ENCODE data around the gene BCDIN3D. TPM values are rescaled to one million over a fixed set of nuclear protein-coding genes. Genes with fewer than 3 reads are reported as not detected.
A peak's percentile ranks its signal among the peaks of the same experiment; 100 is the strongest.
"Not testable (repeated sequence)": the region's sequence is repeated elsewhere in the genome, so short reads cannot be mapped to it uniquely, and the experiment has no call there.

The BCDIN3D gene
- total RNA-seq, 1 donor from 2014 or later: 3.5 TPM

- H3K4me1 Mint-ChIP-seq; H3K27ac Mint-ChIP-seq; intact Hi-C loops (cut with micrococcal nuclease); DNase-seq; H3K4me3 Mint-ChIP-seq; H3K36me3 Mint-ChIP-seq (ENCODE audit: low read depth); H3K9me3 Mint-ChIP-seq: not testable (repeated sequence)
- H3K27me3 Mint-ChIP-seq: peaks cover 30% of the 10 kb centered on the region
Measured at GRCh38 chr12:49855890-49856289, 13.0 kb upstream of the BCDIN3D start.

GRCh38 chr12:49854976-49855375, 12.1 kb upstream of the BCDIN3D start:
- Mint-ChIP-seq H3K36me3 (ENCODE audit: low read depth) (no peaks in the 10 kb centered on the region), H3K4me3 (no peak overlapping the region), H3K27ac (no peak overlapping the region), H3K9me3 (no peaks in the 10 kb centered on the region), H3K4me1 (no peaks in the 10 kb centered on the region), H3K27me3 (peaks cover 30% of the 10 kb centered on the region)
- no peak for DNase-seq
- intact Hi-C loops (cut with micrococcal nuclease): no loop called here

GRCh38 chr12:49853671-49854070, 10.8 kb upstream of the BCDIN3D start:
- Mint-ChIP-seq H3K4me3 (no peak overlapping the region), H3K36me3 (ENCODE audit: low read depth) (peaks cover 1% of the 10 kb centered on the region), H3K27me3 (peaks cover 34% of the 10 kb centered on the region), H3K9me3 (no peaks in the 10 kb centered on the region), H3K27ac (no peak overlapping the region), H3K4me1 (no peaks in the 10 kb centered on the region)
- DNase-seq: no peak
- intact Hi-C loops (cut with micrococcal nuclease): no loop called here

- Mint-ChIP-seq H3K36me3 (ENCODE audit: low read depth) (peaks cover 5% of the 10 kb centered on the region), H3K4me3 (no peak overlapping the region), H3K9me3 (peaks cover 5% of the 10 kb centered on the region), H3K27me3 (peaks cover 21% of the 10 kb centered on the region), H3K4me1 (peaks cover 20% of the 10 kb centered on the region), H3K27ac (peak overlapping the region; percentile 34)
- DNase-seq: no peak
- intact Hi-C loops (cut with micrococcal nuclease): no loop called here
Measured at GRCh38 chr12:49847161-49847560, 4.3 kb upstream of the BCDIN3D start.

GRCh38 chr12:49846032-49846431, 3.1 kb upstream of the BCDIN3D start:
- intact Hi-C loops (cut with micrococcal nuclease): no loop called here
- H3K27ac Mint-ChIP-seq: no peak overlapping the region
- H3K4me1 Mint-ChIP-seq: peaks cover 29% of the 10 kb centered on the region
- DNase-seq: no peak
- peaks cover 14% of the 10 kb centered on the region for H3K27me3 Mint-ChIP-seq
- peaks cover 5% of the 10 kb centered on the region for H3K36me3 Mint-ChIP-seq (ENCODE audit: low read depth)
- no peak overlapping the region for H3K4me3 Mint-ChIP-seq
- H3K9me3 Mint-ChIP-seq: peaks cover 5% of the 10 kb centered on the region

- Mint-ChIP-seq H3K4me1 (peaks cover 31% of the 10 kb centered on the region), H3K9me3 (peaks cover 5% of the 10 kb centered on the region), H3K27me3 (peaks cover 10% of the 10 kb centered on the region), H3K27ac (peak overlapping the region; percentile 5), H3K4me3 (peak overlapping the region; percentile 96), H3K36me3 (ENCODE audit: low read depth) (peaks cover 5% of the 10 kb centered on the region)
- no peak for DNase-seq
- intact Hi-C loops (cut with micrococcal nuclease): loop anchor here (1.0 to 5.0 kb wide), 3 partner anchors 16 to 222 kb away; partner anchors contain the start of genes NCKAP5L and PRPF40B
Measured at GRCh38 chr12:49843876-49844437, 1.1 kb upstream of the BCDIN3D start.

GRCh38 chr12:49843411-49843810, 505 bp upstream of the BCDIN3D start:
- H3K4me3 Mint-ChIP-seq: peak overlapping the region; percentile 96
- H3K9me3 Mint-ChIP-seq: peaks cover 5% of the 10 kb centered on the region
- peaks cover 4% of the 10 kb centered on the region for H3K36me3 Mint-ChIP-seq (ENCODE audit: low read depth)
- H3K27ac Mint-ChIP-seq: peak overlapping the region; percentile 94
- DNase-seq: no peak
- intact Hi-C loops (cut with micrococcal nuclease): loop anchor here (1.0 to 5.0 kb wide), 3 partner anchors 15 to 221 kb away; partner anchors contain the start of genes NCKAP5L and PRPF40B
- H3K4me1 Mint-ChIP-seq: peaks cover 31% of the 10 kb centered on the region
- H3K27me3 Mint-ChIP-seq: peaks cover 6% of the 10 kb centered on the region

- H3K4me1 Mint-ChIP-seq: peaks cover 24% of the 10 kb centered on the region
- intact Hi-C loops (cut with micrococcal nuclease): loop anchor here (1.0 kb wide), 1 partner anchor 63 kb away; no protein-coding TSS in a partner anchor
- no peaks in the 10 kb centered on the region for H3K27me3 Mint-ChIP-seq
- peaks cover 6% of the 10 kb centered on the region for H3K36me3 Mint-ChIP-seq (ENCODE audit: low read depth)
- no peaks in the 10 kb centered on the region for H3K9me3 Mint-ChIP-seq
- no peak overlapping the region for H3K27ac Mint-ChIP-seq
- peak; percentile 84 for DNase-seq
- H3K4me3 Mint-ChIP-seq: no peak overlapping the region
Measured at GRCh38 chr12:49838973-49839633, 3.8 kb downstream of the BCDIN3D start.

- Mint-ChIP-seq H3K36me3 (ENCODE audit: low read depth) (peaks cover 2% of the 10 kb centered on the region), H3K4me1 (peaks cover 11% of the 10 kb centered on the region), H3K4me3 (no peak overlapping the region), H3K27ac (no peak overlapping the region), H3K9me3 (no peaks in the 10 kb centered on the region), H3K27me3 (peaks cover 11% of the 10 kb centered on the region)
- no peak for DNase-seq
- intact Hi-C loops (cut with micrococcal nuclease): no loop called here
Measured at GRCh38 chr12:49832836-49833421, 10.0 kb downstream of the BCDIN3D start.

- H3K36me3 Mint-ChIP-seq (ENCODE audit: low read depth): peaks cover 2% of the 10 kb centered on the region
- no peak overlapping the region for H3K27ac Mint-ChIP-seq
- intact Hi-C loops (cut with micrococcal nuclease): no loop called here
Measured at GRCh38 chr12:49831717-49832116, 11.2 kb downstream of the BCDIN3D start.

GRCh38 chr12:49828133-49829091, 14.5 kb downstream of the BCDIN3D start, which contains the start of gene NCKAP5L:
NCKAP5L (minus strand) TSS chr12:49828413; CDS start chr12:49804044, 24,369 bp downstream.
- peak; percentile 97 for DNase-seq
- intact Hi-C loops (cut with micrococcal nuclease): loop anchor here (1.0 to 5.0 kb wide), 4 partner anchors 15 to 261 kb away; partner anchors contain the start of genes BCDIN3D, FMNL3 and MCRS1
- H3K9me3 Mint-ChIP-seq: no peaks in the 10 kb centered on the region
- H3K27me3 Mint-ChIP-seq: peaks cover 18% of the 10 kb centered on the region
- peak within 1 kb of the TSS; percentile 100 for H3K4me3 Mint-ChIP-seq
- peaks cover 16% of the 10 kb centered on the region for H3K4me1 Mint-ChIP-seq
- H3K36me3 Mint-ChIP-seq (ENCODE audit: low read depth): peaks cover 2% of the 10 kb centered on the region
- H3K27ac Mint-ChIP-seq: peak within 1 kb of the TSS; percentile 95

More at GRCh38 chr12:49831717-49832116, 11.2 kb downstream of the BCDIN3D start:
- Mint-ChIP-seq H3K4me1 (peaks cover 16% of the 10 kb centered on the region), H3K27me3 (peaks cover 15% of the 10 kb centered on the region), H3K9me3 (no peaks in the 10 kb centered on the region), H3K4me3 (no peak overlapping the region)
- DNase-seq: no peak

GRCh38 chr12:49827401-49828099, 15.4 kb downstream of the BCDIN3D start:
- H3K27me3 Mint-ChIP-seq: peaks cover 15% of the 10 kb centered on the region
- H3K4me3 Mint-ChIP-seq: peak overlapping the region; percentile 100
- DNase-seq: peak; percentile 81
- no peak overlapping the region for H3K27ac Mint-ChIP-seq
- peaks cover 2% of the 10 kb centered on the region for H3K36me3 Mint-ChIP-seq (ENCODE audit: low read depth)
- intact Hi-C loops (cut with micrococcal nuclease): loop anchor here (1.0 to 5.0 kb wide), 4 partner anchors 16 to 260 kb away; partner anchors contain the start of genes BCDIN3D, FMNL3 and MCRS1
- H3K9me3 Mint-ChIP-seq: no peaks in the 10 kb centered on the region
- H3K4me1 Mint-ChIP-seq: peaks cover 18% of the 10 kb centered on the region

- no peak overlapping the region for H3K27ac Mint-ChIP-seq
- H3K9me3 Mint-ChIP-seq: no peaks in the 10 kb centered on the region
- no peak for DNase-seq
- peak overlapping the region; percentile 100 for H3K4me3 Mint-ChIP-seq
- peaks cover 13% of the 10 kb centered on the region for H3K27me3 Mint-ChIP-seq
- peaks cover 18% of the 10 kb centered on the region for H3K4me1 Mint-ChIP-seq
- H3K36me3 Mint-ChIP-seq (ENCODE audit: low read depth): peaks cover 2% of the 10 kb centered on the region
- intact Hi-C loops (cut with micrococcal nuclease): loop anchor here (5.0 kb wide), 1 partner anchor 260 kb away; the partner anchor contains the start of gene MCRS1
Measured at GRCh38 chr12:49827051-49827400, 15.9 kb downstream of the BCDIN3D start.
